Activated CD4-positive, alpha-beta T cell treated with anti-CD3 and anti-CD28 coated beads, Interleukin-2, amount 10 ng/mL, durations not matched to agents 24 days and 14 days (primary cell): ENCODE results near the gene N4BP3. TPM values are rescaled to one million over a fixed set of nuclear protein-coding genes. Genes with fewer than 3 reads are reported as not detected.
"Not testable (repeated sequence)": the region's sequence is repeated elsewhere in the genome, so short reads cannot be mapped to it uniquely, and the experiment has no call there.

ENCODE experiments used
- DNase-seq: peaks from one replicate; pipeline ENCODE4 v3.0.0; 2022
- H3K27ac Mint-ChIP-seq: one replicate; pipeline ENCODE4 v1.8.0; 2022; ENCODE audit warnings: mild to moderate bottlenecking, mixed read lengths
- H3K27me3 Mint-ChIP-seq: one replicate; pipeline ENCODE4 v1.8.0; 2022; ENCODE audit warnings: mixed read lengths
- H3K36me3 Mint-ChIP-seq: one replicate; pipeline ENCODE4 v1.8.0; 2022; ENCODE audit warnings: low read depth, mild to moderate bottlenecking, mixed read lengths
- H3K4me1 Mint-ChIP-seq: one replicate; pipeline ENCODE4 v1.8.0; 2021; ENCODE audit warnings: mixed read lengths
- H3K4me3 Mint-ChIP-seq: one replicate; pipeline ENCODE4 v1.8.0; 2022; ENCODE audit warnings: mild to moderate bottlenecking, moderate library complexity, mixed read lengths
- H3K9me3 Mint-ChIP-seq: one replicate; pipeline ENCODE4 v1.8.0; 2021; ENCODE audit warnings: mixed read lengths
- intact Hi-C: fragments of 100-400 bp; cut with micrococcal nuclease; formaldehyde crosslinking; loops from one replicate; pipeline ENCODE4 v1.15.1; 2023
- total RNA-seq: library from RNA; stranded (reverse); gene quantifications from 2 replicates; pipeline ENCODE4 v1.2.3, GENCODE V29; 2022

The N4BP3 gene
- total RNA-seq, 1 donor from 2014 or later, result 3.3 TPM

DNA sequence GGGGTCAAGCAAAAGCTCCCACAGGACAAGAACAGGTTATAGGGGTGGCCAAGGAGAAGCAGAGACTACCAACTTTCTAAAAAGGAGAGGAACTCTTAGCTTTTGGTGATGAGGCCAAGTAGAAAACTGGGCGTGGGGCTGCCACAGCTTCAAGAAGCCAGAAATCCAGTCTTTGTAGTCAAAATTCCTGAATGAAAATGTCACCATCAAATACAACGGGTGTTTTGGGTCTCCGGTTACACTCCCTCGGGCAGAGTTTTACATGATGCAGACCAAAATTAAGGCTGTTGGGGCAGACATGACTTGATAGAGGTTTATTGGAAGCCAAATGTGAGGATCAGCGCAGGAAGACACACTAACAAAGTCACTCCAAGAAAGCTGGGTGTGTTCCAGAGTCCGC is 29.4 kb upstream of the N4BP3 start:
- no peaks in the 10 kb centered on the region for H3K36me3 Mint-ChIP-seq
- no peak overlapping the region for H3K27ac Mint-ChIP-seq
- peaks cover 2% of the 10 kb centered on the region for H3K4me1 Mint-ChIP-seq
- H3K9me3 Mint-ChIP-seq, result no peaks in the 10 kb centered on the region
- H3K27me3 Mint-ChIP-seq, result peaks cover 15% of the 10 kb centered on the region
- no peak overlapping the region for H3K4me3 Mint-ChIP-seq
- intact Hi-C loops, result no loop called here
- DNase-seq, result no peak

DNA sequence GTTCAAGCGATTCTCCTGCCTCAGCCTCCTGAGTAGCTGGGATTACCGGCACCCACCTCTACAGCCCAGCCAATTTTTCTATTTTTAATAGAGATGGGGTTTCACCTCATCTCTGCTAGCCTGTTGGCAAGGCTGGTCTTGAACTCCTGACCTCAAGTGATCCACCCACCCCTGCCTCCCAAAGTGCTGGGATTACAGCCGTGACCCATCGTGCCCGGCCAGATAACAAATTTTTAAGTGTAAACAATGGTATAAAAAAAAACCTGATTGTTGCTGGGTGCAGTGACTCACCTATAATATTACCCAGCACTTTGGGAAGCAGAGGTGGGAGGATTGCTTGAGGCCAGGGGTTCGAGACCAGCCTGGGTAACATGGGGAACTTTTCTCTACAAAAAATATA is 28.0 kb upstream of the N4BP3 start:
- no peaks in the 10 kb centered on the region for H3K36me3 Mint-ChIP-seq
- H3K9me3 Mint-ChIP-seq, result no peaks in the 10 kb centered on the region
- H3K4me3 Mint-ChIP-seq, result no peak overlapping the region
- DNase-seq, result no peak
- H3K27me3 Mint-ChIP-seq, result peaks cover 18% of the 10 kb centered on the region
- peaks cover 2% of the 10 kb centered on the region for H3K4me1 Mint-ChIP-seq
- H3K27ac Mint-ChIP-seq, result no peak overlapping the region
- intact Hi-C loops, result no loop called here

DNA sequence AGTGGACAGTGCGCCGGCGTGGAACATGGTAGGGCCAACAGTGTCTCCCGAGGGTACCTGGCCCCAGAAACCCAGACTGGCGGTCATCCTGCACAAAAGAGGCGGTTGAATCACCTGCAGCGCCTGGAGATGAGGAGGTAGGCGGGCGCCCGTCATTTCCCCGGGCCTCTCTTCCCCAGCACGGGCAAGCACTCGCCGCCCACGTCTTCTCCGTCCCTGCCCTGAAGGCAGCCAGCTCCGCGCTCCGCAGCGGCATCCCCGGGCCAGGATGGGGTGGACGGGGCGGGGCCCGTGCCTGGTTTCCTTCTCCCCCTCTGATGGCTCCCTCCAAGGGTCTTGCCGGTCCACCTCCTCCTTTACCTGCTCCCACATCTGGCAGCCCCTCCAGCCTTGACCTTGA is 27.1 kb upstream of the N4BP3 start:
- H3K9me3 Mint-ChIP-seq, result peaks cover 1% of the 10 kb centered on the region
- H3K27ac Mint-ChIP-seq, result no peak overlapping the region
- H3K27me3 Mint-ChIP-seq, result peaks cover 15% of the 10 kb centered on the region
- no peaks in the 10 kb centered on the region for H3K36me3 Mint-ChIP-seq
- no peak overlapping the region for H3K4me3 Mint-ChIP-seq
- intact Hi-C loops, result no loop called here
- DNase-seq, result no peak
- peaks cover 4% of the 10 kb centered on the region for H3K4me1 Mint-ChIP-seq

DNA sequence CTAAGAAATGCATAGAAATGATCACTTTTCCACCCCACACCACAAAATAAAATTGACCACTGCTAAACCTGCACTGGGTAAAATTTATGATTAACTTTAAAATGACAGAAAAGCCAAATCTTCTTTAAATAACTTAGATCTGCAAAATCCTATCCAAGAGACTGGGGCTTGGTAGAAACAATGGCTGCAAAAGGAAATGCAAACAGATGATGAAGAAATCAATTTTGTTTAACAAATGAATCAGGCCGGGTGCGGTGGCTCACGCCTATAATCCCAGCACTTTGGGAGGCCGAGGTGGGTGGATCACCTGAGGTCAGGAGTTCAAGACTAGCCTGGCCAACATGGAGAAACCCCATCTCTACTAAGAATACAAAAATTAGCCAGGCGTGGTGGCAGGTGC is 26.1 kb upstream of the N4BP3 start:
- intact Hi-C loops, H3K4me3 Mint-ChIP-seq, H3K4me1 Mint-ChIP-seq, DNase-seq, H3K36me3 Mint-ChIP-seq, H3K27ac Mint-ChIP-seq, H3K9me3 Mint-ChIP-seq: not testable (repeated sequence)
- H3K27me3 Mint-ChIP-seq, result peaks cover 15% of the 10 kb centered on the region

DNA sequence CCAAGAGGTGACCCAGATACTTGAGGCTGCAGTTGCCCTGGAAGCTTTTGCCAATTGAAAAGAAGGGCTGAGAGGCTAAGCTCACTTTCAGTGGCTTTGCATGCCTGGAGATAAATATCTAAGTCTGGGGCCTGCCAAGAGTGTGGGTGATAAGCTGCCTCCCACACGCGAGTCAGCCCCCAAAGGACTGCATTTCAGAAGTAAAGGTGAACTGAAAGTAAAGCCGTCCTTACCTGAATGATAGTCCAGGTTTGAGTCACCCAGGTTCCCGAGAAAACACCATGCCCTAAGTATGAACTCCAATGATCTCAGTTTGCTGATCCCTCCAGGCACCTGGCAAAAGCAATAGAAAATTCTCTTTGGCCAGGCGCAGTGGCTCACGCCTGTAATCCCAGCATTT is 22.5 kb upstream of the N4BP3 start:
- no peaks in the 10 kb centered on the region for H3K36me3 Mint-ChIP-seq
- no peak overlapping the region for H3K4me3 Mint-ChIP-seq
- intact Hi-C loops, result no loop called here
- H3K27me3 Mint-ChIP-seq, result peaks cover 9% of the 10 kb centered on the region
- no peak overlapping the region for H3K27ac Mint-ChIP-seq
- H3K4me1 Mint-ChIP-seq, result peaks cover 12% of the 10 kb centered on the region
- H3K9me3 Mint-ChIP-seq, result peaks cover 3% of the 10 kb centered on the region
- no peak for DNase-seq

DNA sequence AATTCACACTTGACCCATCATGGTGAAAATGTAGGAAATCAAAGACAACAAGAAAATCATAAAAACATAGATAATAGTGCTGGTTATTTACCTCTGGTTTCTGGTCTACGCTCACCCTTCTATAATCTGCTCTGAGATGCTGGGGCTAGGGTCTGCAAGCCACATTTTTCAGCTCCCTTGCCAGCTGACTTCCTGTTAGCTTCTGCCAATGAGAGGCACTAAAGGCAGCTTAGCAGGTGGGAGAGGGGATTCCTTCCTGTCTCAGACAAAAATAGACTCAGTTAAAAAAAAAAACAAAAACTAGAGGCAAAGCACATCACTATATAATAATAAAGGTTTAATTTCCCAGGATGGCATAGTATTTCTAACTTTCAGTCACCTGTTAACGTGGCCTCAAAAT is 20.2 kb upstream of the N4BP3 start:
- Mint-ChIP-seq H3K4me1 (peaks cover 12% of the 10 kb centered on the region), H3K27me3 (peaks cover 5% of the 10 kb centered on the region), H3K27ac (no peak overlapping the region), H3K9me3 (peaks cover 9% of the 10 kb centered on the region), H3K4me3 (no peak overlapping the region), H3K36me3 (no peaks in the 10 kb centered on the region)
- intact Hi-C loops, result no loop called here
- no peak for DNase-seq

DNA sequence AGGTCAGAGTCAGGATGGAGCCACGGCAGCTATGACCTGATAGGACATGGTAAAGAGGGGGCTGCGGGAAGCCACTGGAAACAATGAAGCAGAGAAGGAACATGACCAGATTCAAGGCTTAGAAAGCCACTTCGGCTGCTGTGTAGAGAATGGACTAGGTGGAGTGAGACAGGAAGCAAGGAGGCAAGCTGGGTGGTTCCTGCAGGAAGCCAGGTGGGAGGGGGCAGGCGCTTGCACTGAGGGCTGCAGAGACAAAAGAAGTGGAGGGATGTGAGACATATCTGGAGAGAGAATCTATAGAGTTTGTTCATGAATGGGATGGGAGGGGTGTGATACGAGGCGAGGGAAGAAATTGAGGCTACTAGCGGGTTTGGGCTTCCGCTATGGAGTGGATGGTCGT is 19.0 kb upstream of the N4BP3 start:
- DNase-seq, result no peak
- peaks cover 12% of the 10 kb centered on the region for H3K4me1 Mint-ChIP-seq
- H3K4me3 Mint-ChIP-seq, result no peak overlapping the region
- intact Hi-C loops, result no loop called here
- H3K36me3 Mint-ChIP-seq, result no peaks in the 10 kb centered on the region
- H3K9me3 Mint-ChIP-seq, result peaks cover 9% of the 10 kb centered on the region
- no peak overlapping the region for H3K27ac Mint-ChIP-seq
- peaks cover under 1% of the 10 kb centered on the region for H3K27me3 Mint-ChIP-seq

DNA sequence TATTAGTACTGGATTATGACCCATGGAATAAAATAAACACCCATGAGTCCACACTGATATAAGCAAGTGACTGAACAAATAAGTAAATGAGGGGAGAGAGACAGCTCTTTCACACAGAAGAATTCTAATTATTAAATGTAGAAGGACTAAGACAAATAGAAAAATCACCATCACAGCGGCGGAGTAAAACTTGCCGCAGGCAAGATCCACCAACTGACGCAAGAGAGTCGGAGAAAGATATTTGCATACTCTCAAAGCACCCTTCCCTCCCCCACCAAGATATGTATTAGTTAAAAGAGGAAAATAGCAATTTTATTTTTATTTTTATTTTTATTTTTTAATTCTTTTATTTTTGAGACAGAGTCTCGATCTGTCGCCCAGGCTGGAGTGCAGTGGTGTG is 14.6 kb upstream of the N4BP3 start:
- Mint-ChIP-seq H3K36me3 (no peaks in the 10 kb centered on the region), H3K27ac (no peak overlapping the region), H3K9me3 (peaks cover 6% of the 10 kb centered on the region), H3K27me3 (no peaks in the 10 kb centered on the region), H3K4me3 (no peak overlapping the region), H3K4me1 (peaks cover 7% of the 10 kb centered on the region)
- intact Hi-C loops, result no loop called here
- DNase-seq, result no peak

DNA sequence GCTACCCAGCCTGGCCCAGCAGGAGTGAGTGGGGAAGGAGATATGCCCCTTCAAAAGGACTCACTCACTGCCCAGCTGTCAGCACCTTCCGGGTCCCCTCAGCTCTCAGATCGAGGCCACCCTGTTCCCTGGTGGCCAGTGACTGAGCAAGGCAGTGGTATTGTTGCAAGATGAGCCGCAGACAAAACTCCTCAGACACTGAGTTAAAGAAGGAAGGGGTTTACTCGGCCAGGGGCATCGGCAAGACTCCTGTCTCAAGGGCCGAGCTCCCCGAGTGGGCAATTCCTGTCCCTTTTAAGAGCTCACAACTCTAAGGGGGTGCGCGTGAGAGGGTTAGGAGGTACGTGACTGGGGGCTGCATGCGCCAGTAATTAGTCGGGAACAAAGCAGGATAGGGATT is 9.7 kb upstream of the N4BP3 start:
- Mint-ChIP-seq H3K4me1 (peaks cover 2% of the 10 kb centered on the region), H3K4me3 (no peak overlapping the region), H3K9me3 (no peaks in the 10 kb centered on the region), H3K36me3 (no peaks in the 10 kb centered on the region), H3K27me3 (no peaks in the 10 kb centered on the region), H3K27ac (no peak overlapping the region)
- intact Hi-C loops, result no loop called here
- no peak for DNase-seq

DNA sequence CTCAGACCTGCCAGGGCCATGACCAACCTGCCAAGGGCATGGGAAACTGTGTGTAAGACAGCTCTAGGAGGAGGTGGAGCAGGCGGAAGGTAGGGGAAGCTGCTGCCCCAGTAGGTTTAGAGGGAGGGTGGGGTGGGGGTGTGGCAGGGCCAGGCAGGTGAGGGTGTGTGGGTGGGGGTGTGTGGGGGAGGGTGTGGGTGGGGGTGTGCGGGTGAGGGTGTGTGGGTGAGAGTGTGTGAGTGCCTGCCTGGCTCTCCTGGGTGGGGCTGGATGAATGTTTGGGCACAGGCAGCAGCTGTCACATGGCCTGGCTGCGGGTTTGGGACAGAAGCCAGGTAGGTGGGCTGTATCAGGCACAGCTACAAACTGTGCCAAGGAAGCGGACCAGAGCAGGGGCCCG is 8.8 kb upstream of the N4BP3 start:
- intact Hi-C loops, result no loop called here
- no peak for DNase-seq
- Mint-ChIP-seq H3K4me1 (peaks cover 5% of the 10 kb centered on the region), H3K4me3 (no peak overlapping the region), H3K27me3 (peaks cover 2% of the 10 kb centered on the region), H3K9me3 (no peaks in the 10 kb centered on the region), H3K27ac (no peak overlapping the region), H3K36me3 (no peaks in the 10 kb centered on the region)

DNA sequence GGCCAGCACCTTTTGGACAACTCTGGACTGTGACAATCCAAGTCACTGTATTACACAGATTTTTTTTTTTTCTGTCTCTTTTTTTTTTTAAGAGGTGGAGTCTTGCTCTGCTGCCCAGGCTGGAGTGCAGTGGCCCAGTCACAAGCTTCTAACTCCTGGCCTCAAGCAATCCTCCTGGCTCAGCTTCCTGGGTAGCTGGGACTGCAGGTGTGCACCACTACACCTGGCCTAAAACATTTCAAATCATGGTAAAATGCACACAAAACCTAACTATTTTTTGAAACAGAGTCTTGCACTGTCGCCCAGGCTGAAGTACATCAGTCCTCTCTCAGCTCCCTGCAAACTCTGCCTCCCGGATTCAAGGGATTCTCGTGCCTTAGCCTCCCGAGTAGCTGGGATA is 7.2 kb upstream of the N4BP3 start:
- Mint-ChIP-seq H3K27ac (no peak overlapping the region), H3K4me3 (no peak overlapping the region), H3K4me1 (peaks cover 5% of the 10 kb centered on the region), H3K36me3 (no peaks in the 10 kb centered on the region), H3K9me3 (no peaks in the 10 kb centered on the region), H3K27me3 (peaks cover 4% of the 10 kb centered on the region)
- no peak for DNase-seq
- intact Hi-C loops, result no loop called here

DNA sequence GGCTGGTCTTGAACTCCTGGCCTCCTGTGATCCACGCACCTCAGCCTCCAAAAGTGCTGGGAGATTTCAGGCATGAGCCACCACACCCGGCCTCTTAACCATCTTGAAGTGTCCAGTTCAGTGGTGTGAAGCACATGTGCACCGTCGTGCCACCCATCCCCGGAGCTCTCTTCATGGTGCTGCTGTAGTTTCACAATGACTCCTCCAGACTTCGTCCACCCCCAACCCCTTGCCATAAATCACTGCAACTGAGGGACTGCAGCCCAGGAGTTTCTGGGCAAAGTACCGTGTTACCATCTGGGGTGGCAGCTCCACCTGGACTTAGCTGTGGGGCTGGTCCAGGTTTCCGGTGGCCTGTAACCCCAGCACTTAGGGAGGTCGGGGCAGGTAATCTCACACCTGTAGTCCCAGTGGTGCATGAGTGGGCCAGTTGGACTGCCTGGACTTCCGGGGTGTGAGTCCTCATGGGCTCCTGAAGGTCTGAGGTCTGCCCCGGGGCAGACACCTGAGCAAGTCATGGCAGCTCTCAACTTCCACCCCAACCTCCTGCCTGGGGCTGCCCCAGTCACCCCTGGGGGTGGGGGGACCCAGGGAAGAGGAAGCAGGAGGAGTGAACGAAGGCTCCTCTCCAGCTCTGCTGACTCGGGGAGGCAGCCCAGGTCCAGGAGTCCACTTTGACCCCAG is 6.6 kb upstream of the N4BP3 start:
- Mint-ChIP-seq H3K9me3 (no peaks in the 10 kb centered on the region), H3K27me3 (peaks cover 4% of the 10 kb centered on the region), H3K4me3 (no peak overlapping the region), H3K27ac (no peak overlapping the region), H3K4me1 (peaks cover 5% of the 10 kb centered on the region), H3K36me3 (no peaks in the 10 kb centered on the region)
- no peak for DNase-seq
- intact Hi-C loops, result no loop called here

DNA sequence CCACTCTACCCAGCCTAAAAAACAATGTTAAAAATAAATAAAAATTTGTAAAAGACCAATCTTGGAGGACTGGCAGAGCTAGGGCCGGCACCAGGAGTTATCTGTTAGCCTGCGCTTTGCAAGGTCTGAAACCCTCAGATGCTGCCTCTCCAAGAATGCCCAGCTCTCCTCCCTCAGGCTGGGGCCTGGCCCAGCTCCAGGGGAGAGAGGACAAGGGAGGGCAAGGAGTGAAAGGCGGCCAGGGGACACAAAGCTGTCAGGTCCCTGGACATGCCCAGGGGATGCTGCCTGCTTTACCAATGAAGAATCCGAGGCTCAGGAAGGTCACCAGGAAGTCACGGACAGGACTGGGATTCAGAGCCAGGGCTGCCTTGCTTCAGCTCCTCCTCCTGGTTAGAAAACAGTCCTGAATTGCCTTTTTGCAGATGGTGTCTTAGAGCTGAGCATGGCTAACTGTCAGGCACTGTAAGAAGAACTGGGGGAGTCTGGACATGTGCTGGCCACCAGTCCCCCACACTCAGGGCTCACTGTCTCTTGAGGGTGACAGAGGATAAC is 5.5 kb upstream of the N4BP3 start:
- intact Hi-C loops, result no loop called here

DNA sequence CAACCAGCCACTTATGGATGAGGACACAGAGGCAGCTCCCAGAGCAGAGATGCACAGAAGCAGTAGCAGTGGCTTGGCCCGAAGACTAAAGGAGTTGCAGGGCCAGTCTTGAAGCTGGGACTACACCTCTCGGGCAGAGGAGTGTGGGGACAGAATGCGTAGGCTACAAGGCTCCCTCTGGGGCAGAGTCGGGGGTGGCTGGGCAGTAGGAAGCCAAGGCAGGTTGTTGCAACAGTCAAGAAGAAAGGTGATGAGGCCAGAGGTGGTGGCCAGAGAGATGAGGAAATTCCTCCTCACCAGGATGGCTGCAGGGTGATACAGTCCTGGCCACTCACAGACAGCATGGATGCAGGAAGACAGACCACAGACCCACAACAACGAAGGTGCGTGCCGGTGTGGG is 4.9 kb upstream of the N4BP3 start:
- Mint-ChIP-seq H3K9me3 (peaks cover 3% of the 10 kb centered on the region), H3K36me3 (no peaks in the 10 kb centered on the region), H3K4me1 (peaks cover 10% of the 10 kb centered on the region), H3K4me3 (no peak overlapping the region), H3K27ac (no peak overlapping the region), H3K27me3 (peaks cover 15% of the 10 kb centered on the region)
- DNase-seq, result no peak
- intact Hi-C loops, result no loop called here

More for the DNA sequence above, 5.5 kb upstream of the N4BP3 start:
- Mint-ChIP-seq H3K36me3 (no peaks in the 10 kb centered on the region), H3K27ac (no peak overlapping the region), H3K4me3 (no peak overlapping the region), H3K9me3 (peaks cover under 1% of the 10 kb centered on the region), H3K4me1 (peaks cover 7% of the 10 kb centered on the region), H3K27me3 (peaks cover 12% of the 10 kb centered on the region)
- no peak for DNase-seq

DNA sequence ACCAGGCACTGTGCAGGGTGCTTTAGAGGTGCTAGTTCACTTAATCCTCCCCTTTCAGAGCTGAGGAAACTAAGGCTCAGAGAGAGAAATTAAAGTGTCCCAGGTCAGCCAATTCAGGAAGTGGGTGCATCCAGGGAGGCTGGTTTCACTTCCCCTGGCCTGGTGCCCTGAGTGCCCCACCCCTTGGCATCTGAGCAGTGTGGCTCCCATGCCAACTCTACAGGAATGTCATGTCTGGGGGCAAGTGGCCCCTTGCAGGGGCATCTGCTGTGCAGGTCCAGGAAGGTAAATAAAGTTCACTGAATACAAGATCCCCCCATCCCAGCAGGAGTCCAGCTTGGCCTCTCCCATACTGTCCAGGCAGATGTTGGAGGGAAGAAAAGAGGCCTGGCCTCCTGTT is 4.4 kb upstream of the N4BP3 start:
- Mint-ChIP-seq H3K4me1 (peaks cover 10% of the 10 kb centered on the region), H3K27ac (no peak overlapping the region), H3K4me3 (no peak overlapping the region), H3K9me3 (peaks cover 3% of the 10 kb centered on the region), H3K27me3 (peaks cover 15% of the 10 kb centered on the region), H3K36me3 (no peaks in the 10 kb centered on the region)
- intact Hi-C loops, result no loop called here
- no peak for DNase-seq
